NOMO-1 (cell line): ENCODE measurements around the gene CHST6.
"Not testable (repeated sequence)": the region's sequence is repeated elsewhere in the genome, so short reads cannot be mapped to it uniquely, and the experiment has no call there.

Experiments
- DNase-seq, 2 experiments: peaks; one replicate each; lab custom pipeline; 2025; ENCODE audit not compliant: unreplicated experiment in 2 of 2; lab: John Stamatoyannopoulos, UW

The CHST6 gene

DNA sequence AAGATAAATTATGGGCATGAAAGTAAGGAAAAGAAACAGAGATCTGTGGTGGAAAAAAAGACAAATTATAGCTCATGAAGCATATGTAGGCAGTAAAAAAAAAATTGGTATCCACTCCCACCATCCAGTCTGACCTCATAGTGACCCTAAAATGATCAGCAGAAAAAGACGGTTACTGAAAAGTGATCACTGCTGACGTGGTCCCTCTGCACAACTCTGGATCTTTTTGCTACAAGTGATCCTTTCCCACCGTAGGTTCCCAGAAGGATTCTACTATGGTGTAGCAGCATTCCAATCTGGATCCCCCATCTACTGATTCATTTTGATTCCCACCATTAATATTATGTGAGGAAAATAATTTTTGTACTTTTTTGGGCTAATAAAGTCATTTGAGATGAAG, 10.9 kb upstream of the CHST6 start:
- no peak for DNase-seq

DNA sequence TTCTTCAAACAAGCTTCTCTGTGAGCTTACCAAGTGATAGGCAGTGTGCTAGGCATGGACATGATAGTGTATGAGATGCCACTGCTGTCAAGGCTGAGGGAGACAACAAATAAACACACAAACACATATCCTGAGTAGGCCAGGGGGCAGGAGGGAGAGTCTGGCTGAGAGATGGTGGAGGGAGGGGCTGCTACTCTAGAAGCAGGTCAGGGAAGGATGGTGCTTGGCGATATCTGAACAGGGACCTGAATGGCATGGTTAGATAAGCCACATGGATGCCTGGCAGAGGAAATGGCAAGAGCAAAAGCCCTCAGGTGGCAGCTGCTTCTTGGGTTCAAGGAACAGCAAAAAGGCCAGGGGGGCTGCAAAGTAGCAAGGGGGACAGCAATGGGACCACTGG, 8.6 kb upstream of the CHST6 start:
- DNase-seq = no peak

DNA sequence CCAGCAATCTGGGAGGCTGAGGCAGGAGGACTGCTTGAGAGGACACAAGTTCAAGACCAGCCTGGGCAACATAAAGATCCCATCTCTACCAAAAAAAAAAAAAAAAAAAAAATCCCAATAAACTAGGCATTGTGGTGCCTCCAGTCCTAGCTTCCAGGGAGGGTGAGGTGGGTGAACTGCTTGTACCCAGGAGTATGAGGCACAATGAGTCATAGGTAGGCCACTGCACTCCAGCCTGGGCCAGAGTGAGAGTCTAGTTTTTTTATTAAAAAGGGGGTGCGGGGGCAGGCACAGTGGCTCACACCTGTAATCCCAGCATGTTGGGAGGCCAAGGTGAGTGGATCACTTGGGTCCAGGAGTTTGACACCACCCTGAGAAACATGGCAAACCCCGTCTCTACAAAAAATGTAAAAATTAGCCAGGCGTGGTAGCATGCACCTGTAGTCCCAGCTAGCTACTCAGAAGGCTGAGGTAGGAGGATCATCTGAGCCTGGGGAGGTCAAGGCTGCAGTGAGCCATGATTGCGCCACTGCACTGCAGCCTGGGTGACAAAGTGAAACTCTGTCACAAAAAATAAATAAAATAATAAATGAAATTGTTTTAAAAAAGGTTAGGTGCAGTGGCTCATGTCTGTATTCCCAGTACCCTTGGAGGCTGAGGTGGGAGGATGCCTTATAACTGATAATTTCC, 7.8 kb upstream of the CHST6 start:
- no peak for DNase-seq

DNA sequence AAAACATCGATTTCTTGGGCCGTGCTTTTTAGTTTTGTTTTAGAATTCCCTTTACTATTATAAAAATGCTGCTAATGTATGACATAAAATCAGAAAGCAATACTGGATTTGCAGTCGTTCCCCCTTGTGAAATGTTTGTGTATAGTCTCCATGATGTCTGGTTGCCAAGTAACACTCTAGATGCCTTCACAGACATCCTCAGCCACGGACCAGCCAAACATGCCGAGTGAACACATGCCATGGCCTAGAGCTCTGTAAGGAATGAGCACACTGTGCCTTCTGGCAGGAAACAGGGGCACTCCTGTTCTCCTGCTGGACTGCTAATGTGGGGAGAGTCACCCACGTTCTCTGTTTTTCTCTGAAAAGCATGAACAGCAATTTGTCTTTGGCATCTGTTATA, 6.6 kb upstream of the CHST6 start:
- not testable (repeated sequence) for DNase-seq

DNA sequence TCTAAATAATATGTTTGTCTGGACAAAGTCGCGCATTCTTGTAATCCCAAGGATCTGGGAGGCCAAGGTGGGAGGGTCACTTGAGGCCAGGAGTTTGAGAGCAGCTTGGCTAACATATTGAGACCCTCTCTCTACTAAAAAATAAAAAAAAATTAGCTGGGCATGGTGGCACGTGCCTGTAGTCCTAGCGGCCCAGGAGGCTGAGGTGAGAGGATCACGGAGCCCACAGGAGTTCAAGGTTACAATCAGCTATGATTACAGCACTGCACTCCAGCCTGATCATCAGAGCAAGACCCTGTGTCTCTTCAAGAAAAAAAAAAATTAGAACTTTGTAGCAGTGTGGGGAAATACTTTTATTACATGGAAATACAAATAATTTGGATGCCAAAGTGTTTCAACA, 6.1 kb upstream of the CHST6 start:
- no peak for DNase-seq

DNA sequence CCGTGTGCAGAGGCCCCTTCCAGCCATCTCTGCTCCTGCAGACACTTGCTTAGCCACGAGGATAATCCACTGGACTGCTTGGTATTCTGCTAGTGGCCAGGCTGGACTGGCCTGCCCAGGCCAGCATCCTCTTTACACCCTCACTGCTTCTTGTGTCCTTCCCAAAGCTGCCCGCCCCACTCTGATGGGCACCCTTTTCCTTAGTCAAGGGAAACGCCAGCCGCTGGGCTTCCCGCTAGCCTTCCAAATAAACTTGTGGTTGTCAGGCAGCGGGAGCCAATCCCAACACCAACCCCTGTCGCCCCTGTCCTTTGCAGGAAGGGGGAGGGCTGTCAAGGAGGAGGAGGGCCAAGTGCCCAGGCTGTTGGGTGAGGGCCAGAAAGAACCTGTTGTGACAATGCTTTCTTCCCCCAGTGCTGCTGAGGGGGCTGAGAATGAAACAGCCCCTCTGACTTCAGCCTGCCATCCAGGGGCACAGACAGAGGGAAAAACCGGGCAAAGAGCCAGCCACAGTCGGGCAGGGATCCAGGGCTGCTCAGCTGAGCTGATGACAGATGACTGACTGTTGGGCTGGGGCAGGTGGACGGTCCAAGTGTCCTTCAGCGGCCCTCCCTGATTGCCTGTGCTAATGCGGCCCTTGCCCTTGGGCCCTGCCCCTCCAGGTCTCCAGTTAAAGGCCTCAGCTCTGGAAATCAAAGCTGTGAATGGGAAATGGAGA, 3.5 kb upstream of the CHST6 start:
- not testable (repeated sequence) for DNase-seq

DNA sequence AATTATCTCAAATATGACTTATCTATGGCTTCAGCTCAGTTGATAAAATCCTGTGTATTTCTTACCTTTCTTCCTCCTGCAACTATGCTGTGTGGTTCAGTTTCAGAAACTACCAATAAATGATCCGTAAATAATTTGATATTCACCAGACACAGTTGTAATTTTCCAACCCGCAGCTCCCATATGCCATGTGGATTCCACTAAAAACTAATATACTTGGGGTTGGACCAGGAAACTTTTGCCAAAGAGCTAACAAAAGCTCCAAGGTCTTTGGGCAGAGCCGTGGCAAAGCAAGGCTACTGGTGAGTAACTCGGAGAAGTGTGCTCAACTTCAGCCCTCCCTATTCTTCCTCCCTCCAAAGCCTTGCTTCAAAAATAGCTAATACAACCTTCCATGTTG, 2.3 kb upstream of the CHST6 start:
- DNase-seq = no peak

DNA sequence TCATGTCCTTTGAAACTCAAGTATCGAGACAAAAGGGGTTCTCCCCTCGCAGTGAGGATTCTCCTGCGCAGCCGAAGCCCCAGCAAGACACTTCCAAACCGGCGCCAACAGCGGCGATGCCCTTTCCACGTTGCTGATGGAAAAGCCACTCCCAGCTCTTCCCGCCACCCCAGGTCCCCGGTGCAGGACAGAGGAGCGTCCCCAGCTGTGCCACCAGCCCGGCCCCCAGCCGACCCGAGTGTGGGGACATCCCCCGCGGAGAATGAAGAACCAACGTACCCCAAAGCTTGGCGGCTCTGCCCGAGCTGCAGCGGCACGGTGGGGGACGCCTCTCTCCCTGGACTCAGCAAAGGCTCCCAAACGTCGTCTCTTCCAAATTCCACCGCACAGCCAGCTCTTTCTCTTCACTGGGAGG, 573 bp downstream of the CHST6 start:
- no peak for DNase-seq

DNA sequence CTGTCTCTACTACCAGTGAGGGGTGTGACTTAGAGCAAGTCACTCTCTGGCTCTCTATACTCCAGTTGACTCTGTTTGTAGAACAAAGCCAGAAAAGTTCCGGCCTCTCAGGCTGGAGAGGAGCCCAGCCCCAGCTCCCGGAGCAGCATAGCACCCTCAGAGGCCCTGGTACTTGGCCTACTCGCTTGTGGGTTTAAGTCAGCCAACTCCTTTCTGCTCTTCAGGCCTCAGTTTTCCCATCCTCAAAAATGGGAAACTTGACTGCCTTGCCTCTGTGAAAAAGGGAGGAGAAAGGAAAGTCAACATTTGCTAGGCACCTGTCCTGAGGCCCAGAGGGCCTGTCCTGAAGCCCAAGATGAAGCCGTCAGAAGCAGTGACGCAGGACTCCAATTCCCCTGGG, 1.1 kb downstream of the CHST6 start:
- DNase-seq = no peak

DNA sequence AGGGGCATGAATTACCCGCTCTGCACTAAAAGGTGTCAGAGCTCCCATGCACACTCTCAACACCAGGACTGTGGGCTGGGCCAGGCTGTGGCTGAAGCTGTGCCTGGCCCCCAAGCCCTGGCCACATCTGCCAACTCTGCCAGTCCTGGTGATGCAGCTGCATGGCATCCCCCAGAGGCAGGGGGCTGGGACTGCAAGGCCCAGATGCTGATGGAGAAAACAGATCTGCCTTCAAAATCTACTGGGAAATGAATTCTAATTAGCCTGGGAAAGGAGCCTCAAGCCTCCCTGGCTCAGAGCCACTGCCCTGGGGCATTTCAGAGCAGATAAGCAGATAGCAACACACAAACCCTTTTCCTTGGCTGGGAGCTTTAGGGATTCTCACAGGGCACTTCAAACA, 3.4 kb downstream of the CHST6 start:
- no peak for DNase-seq

DNA sequence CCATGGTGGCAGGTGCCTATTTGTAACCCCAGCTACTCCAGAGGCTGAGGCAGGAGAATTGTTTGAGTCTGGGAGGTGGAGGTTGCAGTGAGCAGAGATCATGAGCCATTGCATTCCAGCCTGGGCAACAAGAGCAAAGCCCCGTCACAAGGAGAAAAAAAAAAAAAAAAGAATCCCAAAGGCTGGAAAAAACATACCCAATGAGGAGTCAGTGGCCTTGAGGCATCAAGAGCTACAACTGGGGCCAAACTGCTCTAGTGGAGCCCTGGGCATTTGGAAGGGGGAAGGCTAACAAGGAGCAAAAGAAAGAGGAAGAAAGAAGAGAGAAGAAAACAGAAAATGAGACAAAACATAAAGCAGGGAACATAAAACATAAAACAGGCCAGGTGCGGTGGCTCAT, 6.9 kb downstream of the CHST6 start:
- DNase-seq = no peak

DNA sequence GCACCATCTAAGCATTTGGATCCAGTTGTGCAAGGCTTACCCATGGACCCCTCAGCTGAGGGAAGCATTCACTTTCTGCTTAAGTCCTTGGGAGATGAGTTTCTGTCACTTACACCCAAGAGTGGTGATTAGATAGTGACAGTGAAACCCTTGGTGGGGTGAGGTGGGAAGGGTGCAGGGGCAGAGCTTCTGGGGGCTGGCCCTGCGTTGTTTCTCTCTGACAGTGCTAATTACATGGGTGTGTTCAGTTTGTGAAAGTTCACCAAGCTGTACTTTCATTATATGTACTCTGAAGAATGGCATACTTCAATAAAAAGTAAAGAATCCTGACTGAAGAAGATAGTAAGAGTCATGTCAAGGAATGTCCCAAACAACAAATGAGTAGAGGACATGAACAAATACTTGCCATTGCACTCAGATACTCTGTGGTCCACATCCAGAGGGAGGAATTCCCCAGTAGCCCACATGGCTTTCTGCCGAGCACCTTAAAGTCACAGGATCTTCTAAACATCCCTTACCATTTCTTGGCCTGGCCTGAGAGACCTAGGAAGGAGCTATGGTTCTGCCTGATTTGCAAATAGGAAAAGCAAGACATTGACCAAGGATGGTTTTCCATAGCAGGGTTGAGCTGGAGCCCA, 8.4 kb downstream of the CHST6 start:
- DNase-seq = no peak

DNA sequence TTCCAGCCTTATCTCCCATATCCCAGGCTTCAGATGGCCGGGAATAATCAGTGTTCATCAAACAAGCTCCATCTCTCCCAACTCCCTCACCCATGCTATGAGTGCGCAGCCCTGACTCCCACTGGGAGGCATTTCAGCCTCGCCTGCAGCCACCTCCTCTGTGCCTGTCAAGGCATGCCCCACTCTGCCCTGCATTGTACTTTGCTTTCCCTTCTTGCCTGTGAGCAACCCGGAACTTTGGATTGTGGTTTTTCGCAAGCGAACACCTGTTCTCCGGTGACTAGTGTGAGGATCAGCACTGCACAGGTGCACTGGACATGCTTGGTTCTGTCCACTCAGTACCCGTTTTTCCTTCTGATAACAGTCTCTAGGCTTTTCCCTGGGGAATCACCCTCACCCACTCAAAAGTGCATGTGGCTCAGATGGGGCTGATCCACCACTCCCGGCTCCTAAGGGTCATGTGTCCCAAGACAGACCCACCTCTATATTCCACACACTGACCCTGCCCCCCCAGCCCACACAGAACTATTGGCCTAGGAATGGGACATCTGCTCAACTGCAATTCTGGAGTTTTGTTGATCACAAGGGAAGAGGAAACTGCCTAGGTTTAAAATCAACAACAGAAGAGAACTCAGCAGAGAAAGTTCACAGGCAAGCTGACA, 9.1 kb downstream of the CHST6 start:
- DNase-seq = no peak

DNA sequence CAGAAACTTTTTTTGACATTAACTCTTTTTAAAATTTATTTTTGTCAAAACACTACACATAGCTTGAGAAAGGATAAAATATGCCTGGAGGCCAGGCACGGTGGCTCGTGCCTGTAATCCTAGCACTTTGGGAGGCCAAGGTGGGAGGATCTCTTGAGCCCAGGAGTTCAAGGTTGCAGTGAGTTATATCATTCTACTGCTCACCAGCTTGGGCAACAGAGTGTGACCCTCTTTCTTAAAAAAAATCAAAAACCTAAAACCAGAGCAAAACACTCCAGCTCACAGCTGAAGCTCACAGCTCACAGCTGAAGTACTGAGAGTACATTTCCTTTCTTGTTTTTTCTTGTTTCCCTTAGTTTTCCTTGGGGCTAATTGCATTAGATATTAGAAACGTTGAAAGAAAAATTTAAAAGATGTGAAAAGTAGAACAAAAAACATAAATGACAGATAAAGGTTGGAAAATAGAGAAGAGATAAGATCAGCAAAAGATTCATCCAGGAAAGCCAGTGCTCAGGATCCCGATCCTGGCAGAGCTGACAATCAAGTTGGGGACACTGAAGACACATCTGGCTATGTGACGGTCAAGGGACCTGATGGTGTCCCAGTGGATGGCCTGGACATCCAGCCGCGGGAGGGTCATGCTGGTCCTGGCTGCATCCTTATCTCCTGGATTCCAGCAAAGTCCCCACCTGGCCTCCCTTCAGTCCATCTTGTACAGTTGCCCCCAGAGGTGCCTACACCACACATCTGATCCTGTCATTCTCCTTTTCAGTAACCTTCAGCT, 9.8 kb downstream of the CHST6 start:
- no peak for DNase-seq

DNA sequence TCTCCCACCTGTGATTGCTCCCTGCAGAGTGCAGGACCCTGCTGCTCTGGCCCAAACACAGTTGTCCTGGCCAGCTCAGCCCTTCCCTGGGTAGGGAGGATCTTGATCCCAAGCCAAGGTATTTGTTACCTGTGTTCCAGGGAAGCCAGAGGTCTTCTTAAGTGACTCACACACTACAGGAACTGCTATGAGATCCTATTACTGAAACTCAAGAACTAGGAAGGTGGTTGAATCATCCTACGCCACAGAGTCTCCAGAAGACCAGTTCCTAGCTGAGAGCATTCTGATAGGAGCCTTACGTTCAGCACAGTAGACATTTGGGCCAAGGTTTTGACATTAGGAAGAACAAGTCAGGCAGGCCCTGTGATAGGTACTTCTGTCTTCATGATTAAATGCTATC, 12.0 kb downstream of the CHST6 start:
- DNase-seq = no peak

DNA sequence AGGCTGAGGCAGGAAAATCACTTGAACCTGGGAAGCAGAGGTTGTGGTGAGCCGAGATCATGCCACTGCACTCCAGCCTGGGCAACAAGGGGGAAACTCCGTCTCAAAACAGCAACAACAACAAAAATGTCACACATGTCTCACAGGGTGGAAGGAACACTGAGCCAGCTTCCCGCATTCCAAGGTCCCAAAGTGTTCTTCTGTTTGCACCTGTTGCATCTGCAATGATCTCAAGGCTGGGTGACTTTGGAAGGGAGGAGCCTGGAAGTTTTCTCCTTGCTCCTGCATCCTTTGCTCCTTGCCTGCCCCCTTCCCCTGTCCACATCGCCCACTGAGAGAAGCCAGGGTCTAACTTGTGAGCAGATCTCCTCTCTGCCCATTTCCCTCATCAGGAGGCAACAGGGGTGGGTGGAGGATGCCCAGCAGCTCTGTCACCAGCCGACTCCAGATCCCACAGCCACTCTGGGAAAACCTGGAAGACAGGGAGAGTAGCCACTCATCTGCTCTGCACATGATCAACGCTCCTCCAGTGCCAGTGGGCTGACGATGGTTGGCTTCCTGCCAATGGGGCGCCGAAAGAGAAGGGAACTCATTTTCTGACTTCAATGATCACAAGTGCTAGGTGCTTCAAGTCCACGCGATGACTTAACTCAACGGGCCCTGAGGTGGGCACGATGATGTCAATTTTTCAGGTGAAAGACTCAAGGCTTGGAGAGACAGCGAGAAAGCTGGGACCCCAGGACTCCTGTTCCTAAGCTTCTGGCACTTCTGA, 12.6 kb downstream of the CHST6 start:
- DNase-seq = no peak

DNA sequence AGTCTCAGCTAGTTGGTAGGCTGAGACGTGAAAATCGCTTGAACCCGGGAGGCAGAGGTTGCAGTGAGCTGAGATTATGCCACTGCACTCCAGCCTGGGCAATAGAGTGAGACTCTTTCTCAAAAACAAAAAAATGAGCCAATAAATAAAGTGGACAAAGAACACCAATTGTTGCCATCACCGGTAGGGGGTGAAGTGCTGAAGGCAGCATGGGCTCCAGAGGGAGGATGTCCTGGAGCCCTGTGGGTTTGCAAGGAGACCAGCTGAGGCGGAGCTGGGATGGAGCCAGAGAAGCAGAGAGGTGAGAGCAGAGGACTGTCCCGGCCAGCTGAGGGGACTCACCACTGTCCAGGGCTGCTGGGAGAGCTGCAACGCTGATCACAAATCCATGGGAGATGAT, 13.8 kb downstream of the CHST6 start:
- DNase-seq = no peak

DNA sequence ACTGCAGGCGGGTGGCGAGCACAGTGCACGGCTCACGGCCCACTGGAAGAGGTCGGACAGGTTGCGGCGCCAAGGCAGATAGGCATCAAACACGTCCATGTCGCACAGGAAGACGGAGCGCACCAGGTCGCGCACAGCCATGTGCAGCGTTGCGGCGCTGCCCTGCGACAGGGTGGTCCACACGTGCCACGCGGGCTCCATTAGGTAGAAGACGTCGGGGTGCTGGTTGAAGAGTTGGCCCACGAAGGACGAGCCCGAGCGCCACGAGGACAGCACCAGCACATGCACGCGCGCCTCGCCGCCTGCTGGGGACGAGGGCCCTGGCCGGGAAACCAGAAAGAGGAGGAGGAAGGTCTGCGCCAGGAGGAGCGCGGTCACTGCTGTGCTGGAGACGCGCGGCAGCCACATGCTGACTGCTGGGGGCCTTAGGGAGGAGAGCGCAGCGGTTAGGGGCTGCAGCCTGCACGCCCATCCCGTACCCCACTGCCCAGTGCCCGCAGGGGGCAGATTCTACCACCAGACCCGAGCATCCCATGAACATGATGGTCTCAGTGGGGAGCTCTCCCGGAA, 15.7 kb downstream of the CHST6 start:
- DNase-seq = no peak

DNA sequence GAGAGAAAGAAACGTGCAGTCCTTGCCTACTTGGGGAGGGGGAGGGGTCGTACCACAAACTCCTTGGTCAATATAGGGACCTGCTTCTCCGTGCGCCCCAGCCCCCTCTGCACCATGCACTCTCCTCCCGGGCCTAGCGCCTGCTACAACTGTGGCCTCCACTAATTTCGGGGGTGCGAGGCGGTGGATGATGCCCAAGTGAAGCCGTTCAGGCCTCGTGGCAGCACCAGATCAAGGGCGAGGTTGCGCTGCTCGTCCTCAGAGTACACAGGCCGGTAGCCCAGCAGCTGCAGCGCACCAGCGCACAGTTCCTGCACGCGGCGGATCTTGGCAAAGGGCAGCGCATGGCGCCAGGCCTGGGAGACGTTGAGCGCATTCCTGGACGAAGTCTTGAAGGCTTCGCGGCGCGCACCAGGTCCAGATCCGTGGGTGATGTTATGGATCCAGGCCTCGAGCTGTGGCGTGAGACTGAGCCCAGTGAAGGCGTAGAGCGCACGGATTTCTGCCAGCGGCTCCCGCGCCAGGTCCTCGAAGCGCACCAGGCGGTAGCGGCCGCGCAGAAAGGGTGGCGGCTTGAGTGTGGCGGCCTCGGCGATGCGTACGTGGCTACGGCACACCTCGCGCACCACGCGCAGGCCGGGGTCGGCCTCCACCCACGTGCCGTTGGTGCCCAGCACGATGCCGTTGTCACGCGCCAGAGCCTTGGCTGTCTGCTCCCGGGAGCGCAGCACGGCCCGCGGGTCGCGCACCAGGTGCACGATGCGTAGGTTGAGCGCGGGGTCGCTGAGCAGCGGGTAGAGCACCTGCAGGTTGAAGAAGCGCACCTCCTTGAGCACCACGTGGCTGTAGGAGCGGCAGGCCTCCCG, 16.5 kb downstream of the CHST6 start:
- no peak for DNase-seq
